Activated B cell treated with CpG ODN at 0.5 μM for 24 hours (primary cell): ENCODE data around the gene PER2. TPM values are rescaled to one million over a fixed set of nuclear protein-coding genes. Genes with fewer than 3 reads are reported as not detected.

Source experiments
- ATAC-seq: fragments of 200-7000 bp; cut with Tn5 transposase; one replicate; pipeline ENCODE4 v1.10.0; 2021; ENCODE audit warnings: low read depth, mild to moderate bottlenecking, moderate library complexity
- CTCF ChIA-PET: fragments of 350-600 bp; sonication (Branson Sonifier 250); formaldehyde crosslinking; loops from one replicate; lab custom pipeline; 2021; ENCODE audit warnings: antibody characterized with exemption; lab: Charles Lee
- POLR2A ChIA-PET: fragments of 350-600 bp; sonication (Branson Sonifier 250); formaldehyde crosslinking; loops from one replicate; lab custom pipeline; 2021; ENCODE audit warnings: antibody characterized with exemption; lab: Charles Lee
- DNase-seq: peaks from one replicate; pipeline ENCODE4 v3.0.0; 2022
- H3K27ac Mint-ChIP-seq: one replicate; pipeline ENCODE4 v1.8.0; 2020; ENCODE audit warnings: mixed read lengths
- H3K27me3 Mint-ChIP-seq: one replicate; pipeline ENCODE4 v1.8.0; 2021; ENCODE audit warnings: mixed read lengths
- H3K36me3 Mint-ChIP-seq: one replicate; pipeline ENCODE4 v1.8.0; 2021; ENCODE audit warnings: low read depth, mixed read lengths
- H3K4me1 Mint-ChIP-seq: one replicate; pipeline ENCODE4 v1.8.0; 2021; ENCODE audit warnings: mixed read lengths
- H3K4me3 Mint-ChIP-seq: one replicate; pipeline ENCODE4 v1.8.0; 2020; ENCODE audit warnings: mild to moderate bottlenecking, mixed read lengths
- H3K9me3 Mint-ChIP-seq: one replicate; pipeline ENCODE4 v1.8.0; 2020; ENCODE audit warnings: mixed read lengths
- CTCF ChIP-seq: fragments of 200-600 bp; IDR thresholded peaks from one replicate; pipeline ENCODE4 v1.8.0; 2022; ENCODE audit warnings: antibody characterized with exemption, mild to moderate bottlenecking
- intact Hi-C: fragments of 100-400 bp; cut with micrococcal nuclease; formaldehyde crosslinking; loops from one replicate; pipeline ENCODE4 v1.15.1; 2024
- total RNA-seq: library from RNA; stranded (reverse); gene quantifications from 2 replicates; pipeline ENCODE4 v1.2.3, GENCODE V29; 2022

The PER2 gene
- total RNA-seq, 1 donor from 2014 or later, result 16.6 TPM

- ATAC-seq, result no peak
- peaks cover 74% of the 10 kb centered on the region for H3K36me3 Mint-ChIP-seq
- no peak for TF ChIP-seq CTCF
- ChIA-PET CTCF (no interaction called here), POLR2A (no interaction called here)
- H3K9me3 Mint-ChIP-seq, result no peaks in the 10 kb centered on the region
- intact Hi-C loops, result loop anchor here (10.0 kb wide), 1 partner anchor 495 kb away; no protein-coding TSS in a partner anchor
- H3K27ac Mint-ChIP-seq, result no peak overlapping the region
- DNase-seq, result no peak
- no peaks in the 10 kb centered on the region for H3K27me3 Mint-ChIP-seq
- H3K4me3 Mint-ChIP-seq, result no peak overlapping the region
- no peaks in the 10 kb centered on the region for H3K4me1 Mint-ChIP-seq
These were observed 18.7 kb downstream of the PER2 start for GRCh38 chr2:238269741-238270140.

DNA sequence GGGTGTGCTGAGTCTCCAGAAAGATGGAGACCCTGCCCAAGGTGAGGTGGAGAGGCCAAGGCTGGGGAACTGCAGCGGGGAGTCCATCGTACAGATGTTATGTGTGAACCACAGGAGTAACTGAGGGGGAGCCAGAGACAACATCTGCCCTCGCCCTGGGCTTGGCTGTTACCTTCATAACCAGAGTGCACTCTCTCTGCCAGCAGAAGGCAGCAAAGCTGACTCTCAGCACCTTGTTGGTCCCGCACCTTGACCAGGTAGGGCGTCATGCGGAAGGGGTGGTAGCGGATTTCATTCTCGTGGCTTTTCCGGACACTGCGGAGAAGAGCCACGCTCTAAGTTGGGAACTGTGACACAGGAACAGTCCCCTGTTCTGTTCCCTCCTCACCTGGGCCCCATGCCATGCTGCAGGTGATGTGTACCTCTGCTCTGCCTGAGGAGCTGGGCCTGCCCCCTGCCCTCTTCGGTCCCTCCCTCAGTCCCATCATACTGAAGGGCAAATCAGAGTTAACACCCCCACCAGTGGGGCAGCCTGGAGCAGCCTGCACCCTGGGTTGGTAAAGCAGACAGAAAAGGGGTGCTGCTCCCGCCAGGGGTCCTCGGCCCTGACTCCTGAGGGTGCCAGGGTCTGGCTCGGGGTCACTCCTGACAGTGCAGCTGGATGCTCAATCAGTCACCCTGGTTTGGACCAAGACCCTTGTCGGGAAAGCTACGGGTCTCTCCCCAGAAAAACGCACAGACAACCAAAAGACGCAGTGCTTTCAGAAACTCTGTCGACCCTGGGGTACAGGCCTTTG is 20.3 kb downstream of the PER2 start:
- intact Hi-C loops, result loop anchor here (10.0 kb wide), 1 partner anchor 493 kb away; no protein-coding TSS in a partner anchor
- H3K27ac Mint-ChIP-seq, result no peak overlapping the region
- peaks cover 66% of the 10 kb centered on the region for H3K36me3 Mint-ChIP-seq
- CTCF ChIA-PET, result no interaction called here
- POLR2A ChIA-PET, result no interaction called here
- H3K4me1 Mint-ChIP-seq, result peaks cover 3% of the 10 kb centered on the region
- ATAC-seq (no peak), DNase-seq (no peak)
- H3K9me3 Mint-ChIP-seq, result no peaks in the 10 kb centered on the region
- no peak for TF ChIP-seq CTCF
- H3K4me3 Mint-ChIP-seq, result no peak overlapping the region
- H3K27me3 Mint-ChIP-seq, result no peaks in the 10 kb centered on the region

GRCh38 chr2:238267341-238267710 is 21.1 kb downstream of the PER2 start:
- H3K4me3 Mint-ChIP-seq, result no peak overlapping the region
- no peaks in the 10 kb centered on the region for H3K9me3 Mint-ChIP-seq
- H3K27ac Mint-ChIP-seq, result no peak overlapping the region
- no peaks in the 10 kb centered on the region for H3K27me3 Mint-ChIP-seq
- POLR2A ChIA-PET, result no interaction called here
- H3K36me3 Mint-ChIP-seq, result peaks cover 60% of the 10 kb centered on the region
- no peak for DNase-seq
- no peak for ATAC-seq
- intact Hi-C loops, result loop anchor here (10.0 kb wide), 1 partner anchor 493 kb away; no protein-coding TSS in a partner anchor
- peaks cover 3% of the 10 kb centered on the region for H3K4me1 Mint-ChIP-seq
- CTCF ChIA-PET, result no interaction called here
- TF ChIP-seq CTCF, result no peak

- POLR2A ChIA-PET, result interaction anchor here (0.7 kb wide), 1 partner anchor 194 kb away, joined by 8 read pairs; no protein-coding TSS in a partner anchor
- Mint-ChIP-seq H3K27ac (no peak overlapping the region), H3K36me3 (peaks cover 52% of the 10 kb centered on the region), H3K4me3 (no peak overlapping the region), H3K9me3 (no peaks in the 10 kb centered on the region), H3K27me3 (no peaks in the 10 kb centered on the region), H3K4me1 (peaks cover 3% of the 10 kb centered on the region)
- DNase-seq (no peak), ATAC-seq (no peak)
- CTCF ChIA-PET, result interaction anchor here (1.8 kb wide), 1 partner anchor 105 kb away, joined by 5 read pairs; no protein-coding TSS in a partner anchor
- intact Hi-C loops, result loop anchor here (10.0 kb wide), 1 partner anchor 491 kb away; no protein-coding TSS in a partner anchor
- TF ChIP-seq CTCF, result no peak
These were observed 22.8 kb downstream of the PER2 start for GRCh38 chr2:238265605-238266004.

GRCh38 chr2:238264072-238264460 is 24.3 kb downstream of the PER2 start:
- intact Hi-C loops, result loop anchor here (10.0 kb wide), 1 partner anchor 489 kb away; no protein-coding TSS in a partner anchor
- Mint-ChIP-seq H3K4me1 (peaks cover 3% of the 10 kb centered on the region), H3K4me3 (no peak overlapping the region), H3K36me3 (peaks cover 54% of the 10 kb centered on the region), H3K9me3 (no peaks in the 10 kb centered on the region), H3K27me3 (no peaks in the 10 kb centered on the region), H3K27ac (no peak overlapping the region)
- CTCF ChIA-PET, result interaction anchor here (1.0 to 2.0 kb wide), 12 partner anchors 10 to 751 kb away, joined by 3 to 19 read pairs (median 4); no protein-coding TSS in a partner anchor
- no peak for DNase-seq
- POLR2A ChIA-PET, result no interaction called here
- no peak for ATAC-seq
- TF ChIP-seq CTCF, result no peak
